Activated naive CD4-positive, alpha-beta T cell treated with anti-CD3 and anti-CD28 coated beads for 36 hours (primary cell): ENCODE results near the gene NR1I3. TPM values are rescaled to one million over a fixed set of nuclear protein-coding genes. Genes with fewer than 3 reads are reported as not detected.
A peak's percentile ranks its signal among the peaks of the same experiment; 100 is the strongest.
"Not testable (repeated sequence)": the region's sequence is repeated elsewhere in the genome, so short reads cannot be mapped to it uniquely, and the experiment has no call there.

Experiments
- CTCF ChIA-PET: fragments of 350-600 bp; sonication (Branson Sonifier 250); formaldehyde crosslinking; loops from one replicate; lab custom pipeline; 2021; ENCODE audit warnings: antibody characterized with exemption; lab: Charles Lee
- DNase-seq: peaks from one replicate; pipeline ENCODE4 v3.0.0-alpha.2; 2020
- H3K27ac Mint-ChIP-seq: one replicate; pipeline ENCODE4 v1.8.0; 2021; ENCODE audit warnings: mild to moderate bottlenecking, mixed read lengths
- H3K27me3 Mint-ChIP-seq: one replicate; pipeline ENCODE4 v1.8.0; 2021; ENCODE audit warnings: low read depth, mixed read lengths
- H3K36me3 Mint-ChIP-seq: one replicate; pipeline ENCODE4 v1.8.0; 2021; ENCODE audit warnings: low read depth, mixed read lengths
- H3K4me1 Mint-ChIP-seq: one replicate; pipeline ENCODE4 v1.8.0; 2021; ENCODE audit warnings: low read depth, mixed read lengths
- H3K4me3 Mint-ChIP-seq: one replicate; pipeline ENCODE4 v1.8.0; 2021; ENCODE audit warnings: mild to moderate bottlenecking, moderate library complexity, mixed read lengths
- H3K9me3 Mint-ChIP-seq: one replicate; pipeline ENCODE4 v1.8.0; 2021; ENCODE audit warnings: mixed read lengths
- intact Hi-C: fragments of 100-400 bp; cut with micrococcal nuclease; formaldehyde crosslinking; loops from one replicate; pipeline ENCODE4 v1.15.1; 2023
- total RNA-seq, 2 experiments: library from RNA; stranded (reverse); gene quantifications; one replicate each; pipeline ENCODE4 v1.2.3, GENCODE V29; 2021

The NR1I3 gene
- total RNA-seq, 2 experiments from 2014 or later, result not detected

GRCh38 chr1:161225178-161225533 lies 12.8 kb downstream of the NR1I3 start:
- intact Hi-C loops, result loop anchor here (1.0 to 5.0 kb wide), 7 partner anchors 15 to 142 kb away; partner anchors contain the start of genes CFAP126, NDUFS2, PPOX and SDHC
- no peaks in the 10 kb centered on the region for H3K27me3 Mint-ChIP-seq
- H3K9me3 Mint-ChIP-seq, result no peaks in the 10 kb centered on the region
- CTCF ChIA-PET, result interaction anchor here (0.8 to 13.2 kb wide), 28 partner anchors 9 to 157 kb away, joined by 3 to 196 read pairs (median 6); partner anchors contain the start of genes ADAMTS4, B4GALT3, CFAP126 and FCER1G
- peak; percentile 15 for DNase-seq
- peak overlapping the region; percentile 86 for H3K27ac Mint-ChIP-seq
- peaks cover 22% of the 10 kb centered on the region for H3K36me3 Mint-ChIP-seq
- H3K4me1 Mint-ChIP-seq, result peaks cover 38% of the 10 kb centered on the region
- H3K4me3 Mint-ChIP-seq, result no peak overlapping the region

GRCh38 chr1:161224695-161225087 lies 13.3 kb downstream of the NR1I3 start:
- H3K4me3 Mint-ChIP-seq, DNase-seq, H3K27me3 Mint-ChIP-seq, H3K9me3 Mint-ChIP-seq: not testable (repeated sequence)
- peak overlapping the region; percentile 86 for H3K27ac Mint-ChIP-seq
- CTCF ChIA-PET, result interaction anchor here (1.5 to 13.2 kb wide), 8 partner anchors 8 to 158 kb away, joined by 7 to 196 read pairs (median 29); partner anchors contain the start of genes CFAP126, FCER1G and NDUFS2
- H3K4me1 Mint-ChIP-seq, result peaks cover 42% of the 10 kb centered on the region
- intact Hi-C loops, result loop anchor here (1.0 to 5.0 kb wide), 7 partner anchors 14 to 143 kb away; partner anchors contain the start of genes CFAP126, NDUFS2, PPOX and SDHC
- peaks cover 22% of the 10 kb centered on the region for H3K36me3 Mint-ChIP-seq

DNA sequence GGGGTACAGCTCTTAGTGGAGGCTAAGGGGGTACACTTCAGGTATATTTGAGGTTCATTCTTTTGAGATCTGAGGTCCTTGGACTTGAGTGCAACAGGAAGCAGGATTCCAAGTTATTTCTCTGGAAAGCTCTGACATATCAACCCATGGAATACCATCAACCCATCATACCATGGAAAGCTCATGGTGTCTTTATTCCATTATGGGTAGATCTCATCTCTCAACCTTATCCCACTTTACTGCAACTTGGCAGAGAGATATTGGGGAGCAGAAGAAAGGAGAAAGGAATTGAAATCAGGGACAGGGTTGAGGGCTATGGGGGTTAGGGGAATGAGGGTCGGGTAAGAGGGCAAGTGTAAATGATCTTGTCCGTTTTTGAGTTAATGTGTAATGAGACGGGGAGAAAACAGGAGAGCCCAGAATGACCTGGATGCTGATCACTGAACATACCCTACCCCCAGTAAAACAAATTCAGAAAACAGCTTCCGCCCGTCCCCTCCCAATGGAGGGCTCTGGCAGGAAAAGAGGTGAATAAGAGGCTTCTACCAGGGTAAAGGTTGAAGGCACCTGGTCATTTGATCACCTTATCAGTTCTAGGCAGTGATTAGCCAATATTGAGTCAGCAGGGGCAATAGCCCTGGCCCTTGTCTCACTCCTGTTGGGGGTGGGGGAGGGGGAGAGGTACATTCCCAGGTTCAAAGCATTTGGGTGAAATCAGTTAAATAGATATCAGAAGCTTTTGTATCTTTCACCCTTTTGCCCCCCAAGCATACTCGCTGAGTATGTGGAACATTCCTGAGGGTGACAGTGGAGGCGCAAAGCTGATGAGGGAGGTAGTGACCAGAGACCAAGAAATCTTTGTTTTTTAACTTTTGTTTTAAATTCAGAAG lies 14.0 kb downstream of the NR1I3 start:
- H3K27me3 Mint-ChIP-seq, result no peaks in the 10 kb centered on the region
- no peak overlapping the region for H3K27ac Mint-ChIP-seq
- DNase-seq, result no peak
- H3K36me3 Mint-ChIP-seq, result peaks cover 17% of the 10 kb centered on the region
- peaks cover 49% of the 10 kb centered on the region for H3K4me1 Mint-ChIP-seq
- CTCF ChIA-PET, result interaction anchor here (0.6 to 13.2 kb wide), 8 partner anchors 17 to 158 kb away, joined by 3 to 196 read pairs (median 16); partner anchors contain the start of genes ADAMTS4 and NDUFS2
- H3K9me3 Mint-ChIP-seq, result no peaks in the 10 kb centered on the region
- intact Hi-C loops, result no loop called here
- no peak overlapping the region for H3K4me3 Mint-ChIP-seq

DNA sequence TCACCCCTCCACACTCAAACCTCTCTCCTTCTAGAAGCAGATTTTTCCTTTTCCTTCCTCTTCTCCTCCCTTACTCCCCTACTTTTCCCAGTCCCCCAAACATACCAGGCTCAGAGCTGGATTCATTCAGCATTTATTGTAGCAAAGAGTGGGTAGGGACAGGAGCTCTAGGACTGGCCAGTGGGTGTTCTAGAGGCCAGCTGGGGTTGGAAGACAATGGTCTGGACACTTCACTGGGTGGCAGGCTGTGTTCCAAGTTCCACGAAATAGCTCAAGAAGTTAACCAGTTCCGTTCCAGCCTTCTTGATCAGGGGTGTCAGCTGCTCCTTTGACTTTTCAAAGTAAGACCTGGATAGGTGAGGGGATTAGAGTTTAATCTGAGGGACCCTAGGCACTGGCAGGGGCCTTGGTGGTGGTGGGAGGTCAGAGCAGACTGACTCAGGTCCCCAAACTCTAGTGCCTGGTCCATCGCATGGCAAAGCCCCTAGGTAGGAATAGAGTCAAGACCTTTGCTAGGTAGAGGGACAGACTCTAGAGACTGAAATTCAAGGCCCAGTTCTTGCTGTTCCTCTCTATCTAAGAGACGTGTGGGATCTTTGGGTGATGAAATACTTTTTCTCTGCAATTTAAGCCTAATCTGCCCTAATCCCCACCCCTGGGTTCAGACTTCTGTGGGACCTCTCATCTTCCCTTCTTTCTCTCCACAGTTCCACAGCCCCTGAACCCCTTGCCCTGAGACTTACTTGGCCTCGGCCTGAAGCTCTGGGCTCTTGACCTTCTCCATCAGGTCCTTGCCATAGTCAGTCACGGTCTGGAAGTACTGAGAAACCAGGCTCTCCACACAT lies 15.6 kb downstream of the NR1I3 start:
- Mint-ChIP-seq H3K9me3 (no peaks in the 10 kb centered on the region), H3K27ac (no peak overlapping the region), H3K27me3 (no peaks in the 10 kb centered on the region), H3K4me1 (peaks cover 58% of the 10 kb centered on the region), H3K4me3 (no peak overlapping the region), H3K36me3 (peaks cover 2% of the 10 kb centered on the region)
- intact Hi-C loops, result no loop called here
- no peak for DNase-seq
- CTCF ChIA-PET, result interaction anchor here (0.6 to 13.2 kb wide), 10 partner anchors 15 to 265 kb away, joined by 3 to 196 read pairs (median 4); partner anchors contain the start of genes NDUFS2, PCP4L1 and PPOX

- Mint-ChIP-seq H3K27me3 (no peaks in the 10 kb centered on the region), H3K27ac (no peak overlapping the region), H3K4me1 (peaks cover 52% of the 10 kb centered on the region), H3K36me3 (peaks cover 3% of the 10 kb centered on the region), H3K9me3 (no peaks in the 10 kb centered on the region), H3K4me3 (no peak overlapping the region)
- CTCF ChIA-PET, result interaction anchor here (0.8 to 13.2 kb wide), 6 partner anchors 9 to 163 kb away, joined by 3 to 196 read pairs (median 11); partner anchors contain the start of gene NDUFS2
- no peak for DNase-seq
- intact Hi-C loops, result no loop called here
Observed at GRCh38 chr1:161220002-161220401, 18.0 kb downstream of the NR1I3 start.

- Mint-ChIP-seq H3K4me1 (peaks cover 55% of the 10 kb centered on the region), H3K4me3 (no peak overlapping the region), H3K27me3 (no peaks in the 10 kb centered on the region), H3K27ac (no peak overlapping the region), H3K9me3 (no peaks in the 10 kb centered on the region), H3K36me3 (peaks cover 10% of the 10 kb centered on the region)
- CTCF ChIA-PET, result interaction anchor here (0.6 to 13.2 kb wide), 9 partner anchors 10 to 163 kb away, joined by 3 to 196 read pairs (median 4); partner anchors contain the start of genes NDUFS2 and PPOX
- DNase-seq, result no peak
- intact Hi-C loops, result no loop called here
Observed at GRCh38 chr1:161219078-161219892, 18.7 kb downstream of the NR1I3 start.

DNA sequence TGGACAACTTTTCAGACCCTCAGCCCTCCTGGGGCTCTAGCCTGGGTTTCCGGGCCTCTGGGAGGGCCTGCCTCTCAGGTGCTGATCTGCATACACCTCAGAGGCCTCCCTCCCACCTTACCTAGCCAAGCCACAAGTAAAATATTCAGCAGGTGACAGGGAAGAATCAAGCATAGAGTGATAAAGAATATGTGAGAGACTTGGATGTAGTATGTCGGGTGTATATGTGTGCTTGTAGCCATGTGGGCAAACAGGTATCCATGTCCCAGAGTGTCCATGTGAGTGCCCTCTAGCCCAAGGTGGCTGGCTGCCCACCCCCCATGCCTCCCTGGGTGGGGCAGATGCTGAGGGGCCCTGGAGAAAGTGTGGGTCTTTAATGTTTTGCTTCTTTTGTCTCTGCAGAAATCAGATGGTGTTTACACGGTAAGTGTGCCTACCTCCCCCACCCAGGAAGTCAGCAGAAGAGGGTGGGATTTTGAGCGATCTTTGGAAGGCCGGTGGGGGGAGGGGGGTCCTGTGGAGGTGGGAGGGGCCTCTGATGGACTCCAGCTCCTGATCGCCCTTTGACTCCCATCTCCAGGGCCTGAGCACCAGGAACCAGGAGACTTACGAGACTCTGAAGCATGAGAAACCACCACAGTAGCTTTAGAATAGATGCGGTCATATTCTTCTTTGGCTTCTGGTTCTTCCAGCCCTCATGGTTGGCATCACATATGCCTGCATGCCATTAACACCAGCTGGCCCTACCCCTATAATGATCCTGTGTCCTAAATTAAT lies 19.5 kb downstream of the NR1I3 start:
- Mint-ChIP-seq H3K4me3 (no peak overlapping the region), H3K36me3 (peaks cover 17% of the 10 kb centered on the region), H3K27me3 (no peaks in the 10 kb centered on the region), H3K9me3 (no peaks in the 10 kb centered on the region), H3K4me1 (peaks cover 55% of the 10 kb centered on the region), H3K27ac (peak overlapping the region; percentile 29)
- intact Hi-C loops, result no loop called here
- no peak for DNase-seq
- CTCF ChIA-PET, result interaction anchor here (0.6 to 13.2 kb wide), 8 partner anchors 8 to 164 kb away, joined by 3 to 196 read pairs (median 5); partner anchors contain the start of genes NDUFS2 and PPOX

- intact Hi-C loops, result no loop called here
- peaks cover 55% of the 10 kb centered on the region for H3K4me1 Mint-ChIP-seq
- no peak for DNase-seq
- no peaks in the 10 kb centered on the region for H3K9me3 Mint-ChIP-seq
- H3K27ac Mint-ChIP-seq, result no peak overlapping the region
- peaks cover 22% of the 10 kb centered on the region for H3K36me3 Mint-ChIP-seq
- H3K4me3 Mint-ChIP-seq, result no peak overlapping the region
- no peaks in the 10 kb centered on the region for H3K27me3 Mint-ChIP-seq
- CTCF ChIA-PET, result interaction anchor here (0.6 to 13.2 kb wide), 5 partner anchors 8 to 73 kb away, joined by 3 to 196 read pairs (median 16); partner anchors contain the start of genes NDUFS2 and TOMM40L
Observed at GRCh38 chr1:161217831-161218230, 20.2 kb downstream of the NR1I3 start.

DNA sequence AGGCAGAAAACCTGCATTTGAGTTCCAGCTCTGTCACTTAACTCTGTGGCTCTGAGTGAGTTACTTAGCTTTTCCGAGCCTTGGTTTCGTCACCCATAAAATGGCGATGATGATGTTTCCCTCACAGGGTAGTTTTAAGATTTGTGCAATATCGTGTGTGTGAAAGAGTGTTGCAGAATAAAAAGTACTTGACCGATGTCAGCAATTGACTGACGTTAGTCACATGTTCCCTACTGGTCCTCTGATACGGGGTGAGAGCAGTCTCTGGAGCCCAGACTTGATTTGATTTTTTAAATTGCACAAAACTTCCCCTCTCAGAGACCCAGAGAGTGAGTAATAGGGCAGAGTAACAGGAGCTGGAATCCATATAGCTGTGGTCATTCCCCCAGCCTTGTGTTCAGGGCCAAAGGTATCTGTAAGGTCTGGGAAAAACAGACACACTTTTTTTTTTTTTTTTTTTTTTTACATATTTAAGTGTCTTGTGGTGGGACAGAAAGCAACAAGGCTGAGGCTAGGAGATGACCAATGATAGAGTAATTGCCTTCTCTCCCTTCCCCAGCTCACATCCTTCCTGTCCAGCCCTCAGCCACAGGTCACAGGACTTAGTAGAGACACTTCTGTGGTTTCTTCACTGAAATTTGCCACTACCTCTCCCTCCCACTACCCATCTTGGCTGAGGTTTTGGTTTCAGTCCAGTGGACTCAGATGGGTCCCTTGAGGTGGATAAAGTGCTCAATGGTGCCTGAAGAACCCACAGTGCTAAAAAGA lies 20.9 kb downstream of the NR1I3 start:
- H3K36me3 Mint-ChIP-seq, result peaks cover 25% of the 10 kb centered on the region
- no peaks in the 10 kb centered on the region for H3K27me3 Mint-ChIP-seq
- H3K27ac Mint-ChIP-seq, result no peak overlapping the region
- intact Hi-C loops, result no loop called here
- H3K4me1 Mint-ChIP-seq, result peaks cover 55% of the 10 kb centered on the region
- H3K9me3 Mint-ChIP-seq, result no peaks in the 10 kb centered on the region
- DNase-seq, result no peak
- no peak overlapping the region for H3K4me3 Mint-ChIP-seq
- CTCF ChIA-PET, result interaction anchor here (0.9 to 13.2 kb wide), 5 partner anchors 9 to 165 kb away, joined by 4 to 196 read pairs (median 16); partner anchors contain the start of genes NDUFS2 and TOMM40L

DNA sequence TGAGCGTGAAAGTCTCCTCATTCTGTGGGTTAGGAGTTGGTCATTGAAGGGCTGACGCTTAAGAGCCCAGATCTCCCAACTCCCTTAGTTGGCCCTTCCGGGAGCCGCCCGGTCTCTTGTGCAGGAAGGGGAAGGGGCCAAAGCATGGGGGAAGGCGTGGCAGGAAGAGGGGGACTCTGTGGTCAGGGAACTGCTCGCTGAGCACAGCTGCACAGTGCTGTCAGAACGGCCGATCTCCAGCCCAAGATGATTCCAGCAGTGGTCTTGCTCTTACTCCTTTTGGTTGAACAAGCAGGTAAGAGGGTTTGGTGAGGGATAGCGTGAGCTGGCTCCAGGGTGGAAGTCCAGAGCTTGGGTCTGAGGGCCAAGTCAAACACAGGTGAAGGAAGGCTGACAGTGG lies 22.9 kb downstream of the NR1I3 start, which contains the start of gene FCER1G:
TSS of gene FCER1G (plus strand) at position 220 of the 400 bp plus-strand sequence. CDS start at position 247, 27 bp downstream.
- intact Hi-C loops, result no loop called here
- Mint-ChIP-seq H3K27me3 (no peaks in the 10 kb centered on the region), H3K36me3 (peaks cover 36% of the 10 kb centered on the region), H3K27ac (no peak within 1 kb of the TSS), H3K9me3 (no peaks in the 10 kb centered on the region), H3K4me3 (no peak within 1 kb of the TSS), H3K4me1 (peaks cover 44% of the 10 kb centered on the region)
- no peak for DNase-seq
- CTCF ChIA-PET, result interaction anchor here (3.1 kb wide), 1 partner anchor 11 kb away, joined by 20 read pairs; the partner anchor contains the start of gene TOMM40L
